HG03575 (cell line): ENCODE results near the gene TSEN54.
"Not testable (repeated sequence)": the region's sequence is repeated elsewhere in the genome, so short reads cannot be mapped to it uniquely, and the experiment has no call there.

Experiments used
- ATAC-seq: cut with Tn5 transposase; IDR thresholded peaks from one replicate; pipeline ENCODE4 v1.9.1; 2021; ENCODE audit not compliant: unreplicated experiment, insufficient number of reproducible peaks, low FRiP score; ENCODE audit errors: extremely low read depth

Gene TSEN54

DNA sequence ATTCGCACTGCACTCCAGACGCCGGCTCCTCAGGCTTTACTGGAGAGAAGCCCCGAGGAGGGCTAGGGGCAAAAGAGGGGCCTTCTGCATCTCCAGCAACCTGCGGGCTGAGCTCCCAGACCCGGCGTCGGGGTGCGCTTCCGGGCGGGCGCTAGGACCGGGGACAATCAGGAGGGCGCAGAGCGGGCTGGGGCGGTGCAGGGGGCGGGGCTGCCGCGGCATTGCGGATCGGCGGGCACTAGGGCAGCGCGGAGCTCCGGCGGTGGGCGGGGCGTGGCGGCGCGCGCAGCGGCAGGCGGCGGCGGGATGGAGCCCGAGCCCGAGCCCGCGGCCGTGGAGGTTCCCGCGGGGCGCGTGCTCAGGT lies at the start of gene TSEN54:
TSS of gene TSEN54 (plus strand) at position 274 of the 364 bp plus-strand sequence. CDS start at position 307, 33 bp downstream.
- ATAC-seq, result no peak

DNA sequence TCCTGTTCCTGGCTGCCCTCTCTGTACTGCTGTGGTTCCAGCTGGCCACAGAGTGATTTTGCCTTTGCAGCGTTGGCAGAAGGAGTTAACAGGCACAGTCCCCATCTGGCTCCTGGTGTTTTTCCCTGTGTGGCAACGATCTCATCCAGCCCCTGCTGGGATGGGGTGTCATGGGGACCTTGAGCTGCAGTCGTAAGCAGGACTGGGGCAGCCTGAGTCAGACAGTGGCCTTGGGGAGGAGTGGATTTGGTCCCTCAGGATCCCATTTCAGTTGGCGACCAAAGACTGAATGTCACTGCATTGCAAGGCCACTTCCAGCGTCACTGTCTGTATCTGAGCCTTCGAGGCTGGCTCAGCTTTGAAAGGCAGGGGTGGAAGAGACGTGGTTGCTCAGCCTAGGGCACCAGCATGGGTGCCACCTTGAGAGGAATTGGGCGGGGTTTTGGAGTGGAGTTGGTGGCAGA lies 48.0 kb upstream of the TSEN54 start:
- ATAC-seq, result no peak

DNA sequence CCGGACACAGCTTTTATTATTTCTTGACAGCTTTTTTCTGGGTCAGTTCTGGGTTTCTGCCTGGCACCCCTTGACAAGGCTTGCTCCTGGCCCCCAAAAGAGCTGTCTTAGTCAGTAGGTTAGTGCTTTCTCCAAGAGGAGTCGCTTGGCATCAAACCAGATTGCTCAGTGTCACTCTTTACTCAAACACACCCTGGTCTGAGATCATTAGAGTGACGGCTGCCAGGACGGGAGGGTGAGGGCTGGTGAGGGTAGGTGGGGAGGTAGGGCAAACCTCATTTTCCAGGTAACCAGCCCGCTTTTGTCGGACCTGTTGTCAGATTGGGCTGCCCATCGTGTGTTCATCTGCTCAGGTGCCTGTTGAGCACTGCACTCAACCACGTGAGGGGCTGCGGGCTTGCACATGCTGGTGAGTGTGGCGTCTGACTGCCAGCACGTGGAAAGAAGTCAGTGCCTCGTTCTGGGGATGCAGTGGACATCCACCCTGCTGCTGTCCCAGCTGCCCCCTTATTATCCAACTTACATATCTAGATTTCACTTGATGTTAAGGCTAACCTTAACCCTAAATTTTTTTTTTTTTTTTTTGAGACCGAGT lies 47.5 kb upstream of the TSEN54 start:
- no peak for ATAC-seq

DNA sequence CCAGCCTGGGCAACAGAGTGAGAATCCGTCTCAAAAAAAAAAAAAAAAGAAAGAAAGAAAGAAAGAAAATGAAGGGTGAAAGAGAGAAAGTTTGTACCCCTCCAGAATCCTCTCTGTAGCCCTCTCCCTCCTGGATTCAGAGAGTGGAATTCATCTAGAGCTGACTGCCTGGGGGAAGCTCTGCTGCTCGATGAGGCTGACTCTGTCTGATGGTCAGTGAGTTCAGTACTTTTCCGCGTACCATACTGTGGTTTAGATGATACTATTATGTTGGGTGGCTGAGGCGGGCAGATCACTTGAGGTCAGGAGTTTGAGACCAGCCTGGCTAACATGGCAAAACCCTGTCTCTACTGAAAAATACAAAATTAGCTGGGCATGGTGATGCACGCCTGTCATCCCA lies 45.1 kb upstream of the TSEN54 start:
- ATAC-seq, result no peak

DNA sequence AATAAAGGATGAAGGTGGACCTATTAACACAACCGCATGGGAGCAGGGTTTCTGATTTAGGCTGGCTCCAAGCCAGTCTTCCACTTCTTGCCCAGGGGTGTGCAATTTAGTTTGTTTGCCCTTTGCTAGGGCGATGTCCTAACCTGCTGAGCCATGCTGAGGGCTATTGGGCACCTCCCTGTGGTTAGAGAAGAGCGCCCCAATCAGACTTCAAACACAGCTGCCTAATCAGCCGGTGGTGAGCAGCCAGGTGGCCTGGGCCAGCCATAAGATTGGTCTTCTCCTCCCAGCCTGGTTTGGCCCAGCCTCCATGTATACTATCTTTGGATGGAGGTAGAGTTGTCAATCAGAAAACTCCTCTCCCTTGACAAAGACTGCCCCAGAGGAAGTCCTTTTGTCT lies 44.2 kb upstream of the TSEN54 start:
- no peak for ATAC-seq

DNA sequence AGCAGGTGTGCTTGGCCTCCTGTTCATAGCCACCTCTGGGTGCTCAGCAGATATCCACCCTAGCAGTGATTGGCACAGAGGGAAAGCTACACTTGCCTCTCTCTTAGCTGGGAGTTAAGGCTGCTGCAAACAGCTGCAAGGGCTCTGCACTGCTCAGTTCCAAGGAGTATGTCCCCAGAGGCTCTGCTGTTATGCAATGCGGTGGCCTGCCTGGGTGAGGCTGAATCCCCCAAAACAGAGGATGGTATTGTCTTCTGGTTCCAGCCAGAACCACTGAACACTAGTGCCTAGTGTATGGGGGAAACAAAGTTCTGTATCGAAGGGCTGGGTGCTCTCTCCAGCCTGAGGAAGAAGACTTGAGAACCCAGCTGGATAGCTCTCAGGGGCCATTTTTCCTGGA lies 43.1 kb upstream of the TSEN54 start:
- no peak for ATAC-seq

DNA sequence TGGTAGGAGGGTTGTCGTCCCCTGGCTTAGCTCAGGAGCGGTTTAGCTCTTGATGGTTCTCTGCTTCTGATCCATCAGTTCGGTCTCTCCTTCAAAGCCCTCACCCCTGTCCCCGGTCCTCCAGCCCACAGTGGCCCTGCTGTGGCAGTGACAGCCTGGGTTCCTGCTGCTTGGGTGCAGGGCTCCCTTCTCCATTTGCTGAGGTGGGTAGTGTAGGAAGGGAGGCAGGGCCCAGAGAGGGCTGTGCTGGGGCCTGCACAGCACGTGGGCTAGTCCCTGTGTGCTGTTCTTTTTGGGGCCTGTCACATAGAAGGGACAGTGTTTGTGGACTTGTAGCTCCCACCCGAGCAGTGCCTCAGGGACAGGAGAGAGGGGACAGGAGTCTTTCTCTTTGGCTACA lies 41.6 kb upstream of the TSEN54 start:
- no peak for ATAC-seq

DNA sequence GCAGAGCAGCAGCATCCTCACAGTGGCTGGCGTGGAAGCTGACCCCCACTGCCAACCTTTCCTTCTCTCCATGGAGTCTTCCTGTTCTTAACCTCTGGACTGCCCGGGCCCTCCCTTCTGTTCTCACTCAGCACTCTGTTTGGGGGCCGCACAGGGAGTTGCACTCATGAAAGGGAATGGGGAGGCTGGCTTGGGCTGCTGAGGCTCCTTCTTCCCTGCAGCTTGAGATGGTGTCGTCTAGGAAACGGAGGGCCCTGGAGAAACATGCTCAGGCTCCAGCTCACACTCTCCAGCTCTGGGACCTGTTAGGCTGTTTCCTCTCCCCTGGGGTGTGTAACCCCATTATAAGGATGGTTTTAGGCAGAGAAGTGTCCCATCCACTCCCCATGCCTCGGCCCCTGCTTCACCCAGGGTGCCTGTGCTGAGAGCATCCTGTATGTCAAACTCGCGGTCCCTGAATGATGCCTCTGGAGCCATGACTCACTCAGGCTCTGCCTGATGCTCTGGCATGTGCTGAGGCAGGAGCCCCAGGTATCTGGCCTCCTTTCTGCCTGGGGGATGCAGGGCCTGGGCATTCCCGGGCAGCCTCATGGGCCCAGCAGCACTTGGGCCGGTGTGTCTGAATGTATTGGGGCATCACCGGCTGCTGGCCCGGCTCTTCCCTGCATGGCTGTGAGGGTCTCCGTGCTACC lies 41.0 kb upstream of the TSEN54 start:
- no peak for ATAC-seq

DNA sequence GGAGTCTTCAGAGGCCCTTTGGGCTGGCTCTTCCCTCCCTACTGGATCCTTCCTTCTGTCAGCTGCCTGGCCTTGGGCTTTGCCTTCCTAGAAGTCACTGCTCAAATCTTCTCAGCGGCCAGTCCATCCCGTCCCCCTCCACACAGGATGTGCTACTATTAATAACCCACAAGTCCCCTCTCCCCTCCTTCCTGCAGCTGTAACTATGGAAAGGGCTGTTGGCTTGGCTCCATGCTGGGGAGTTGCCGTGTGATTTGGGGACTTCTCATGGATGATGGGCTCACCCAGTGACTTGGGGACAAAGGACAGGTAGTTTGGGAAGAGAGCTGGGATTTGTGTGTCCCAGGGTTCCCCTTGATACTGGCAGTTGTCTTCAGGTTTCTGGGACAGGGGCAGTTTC lies 40.5 kb upstream of the TSEN54 start:
- no peak for ATAC-seq

DNA sequence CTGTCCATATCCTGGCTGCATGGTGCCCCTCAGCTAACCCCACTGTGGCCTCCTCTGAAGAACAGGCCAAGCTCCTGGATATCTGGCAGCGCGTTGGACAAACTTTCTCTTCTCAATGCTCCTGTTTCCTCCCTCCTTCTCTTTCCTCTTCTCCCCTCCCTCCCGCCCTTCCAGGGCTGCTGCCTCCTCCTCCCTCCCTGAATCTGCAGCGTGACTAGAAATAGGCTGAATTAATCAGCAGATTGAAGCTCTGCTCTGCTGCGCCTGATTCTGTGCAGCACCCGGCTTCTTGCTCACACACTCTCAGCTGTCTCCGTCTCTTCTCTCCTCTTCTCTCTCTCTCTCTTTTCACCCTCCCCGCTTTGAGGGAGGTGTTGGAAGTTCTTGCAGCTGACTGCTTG lies 40.1 kb upstream of the TSEN54 start:
- no peak for ATAC-seq

DNA sequence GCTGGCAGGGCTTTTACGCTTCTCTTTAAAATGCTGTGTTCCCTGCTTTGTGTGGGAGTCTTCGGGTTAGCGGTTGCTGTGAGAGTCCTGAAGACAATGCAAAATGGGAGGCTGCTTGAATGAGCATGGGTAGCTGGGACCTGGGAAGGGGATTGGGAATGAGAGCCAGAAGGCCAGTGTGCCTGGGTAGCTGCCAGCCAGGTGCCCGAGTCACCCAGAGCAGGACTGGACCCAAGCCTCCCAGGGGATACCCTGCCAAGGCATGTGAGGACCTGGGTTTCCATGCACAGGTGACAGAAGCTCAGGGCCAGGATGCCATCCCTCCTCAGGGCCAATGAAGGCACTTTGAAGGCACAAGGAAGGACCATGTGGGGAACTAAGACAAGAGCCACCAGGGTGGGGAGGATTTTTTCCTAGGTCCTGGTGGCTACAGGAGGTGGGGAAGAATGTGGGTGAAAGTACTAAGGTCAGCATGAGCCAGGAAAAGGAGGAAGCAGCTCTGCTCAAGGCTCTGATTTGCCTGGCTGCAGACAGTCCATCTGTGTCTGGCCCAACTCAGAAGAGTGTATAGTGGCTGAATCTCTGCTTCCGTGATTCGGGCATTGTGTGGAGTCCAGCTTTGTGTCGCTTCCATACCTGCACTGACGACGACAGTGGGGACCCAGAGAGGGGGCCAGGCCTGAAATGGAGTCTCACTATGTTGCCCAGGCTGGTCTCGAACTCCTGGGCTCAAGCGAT lies 39.4 kb upstream of the TSEN54 start:
- ATAC-seq, result no peak

DNA sequence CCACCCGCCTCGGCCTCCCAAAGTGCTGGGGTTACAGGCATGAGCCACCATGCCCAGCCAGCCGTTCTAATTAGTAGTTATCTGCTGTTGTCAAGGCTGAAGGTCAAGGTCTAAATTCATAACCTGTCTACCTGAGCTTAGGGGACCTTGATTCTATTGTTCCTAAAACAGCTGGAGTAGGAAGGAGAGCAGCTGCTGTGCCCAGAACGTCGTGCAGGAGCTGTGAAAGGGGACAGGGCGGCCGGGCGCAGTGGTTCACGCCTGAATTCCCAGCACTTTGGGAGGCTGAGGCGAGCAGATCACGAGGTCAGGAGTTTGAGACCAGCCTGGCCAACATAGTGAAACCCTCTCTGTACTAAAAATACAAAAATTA lies 38.9 kb upstream of the TSEN54 start:
- not testable (repeated sequence) for ATAC-seq

DNA sequence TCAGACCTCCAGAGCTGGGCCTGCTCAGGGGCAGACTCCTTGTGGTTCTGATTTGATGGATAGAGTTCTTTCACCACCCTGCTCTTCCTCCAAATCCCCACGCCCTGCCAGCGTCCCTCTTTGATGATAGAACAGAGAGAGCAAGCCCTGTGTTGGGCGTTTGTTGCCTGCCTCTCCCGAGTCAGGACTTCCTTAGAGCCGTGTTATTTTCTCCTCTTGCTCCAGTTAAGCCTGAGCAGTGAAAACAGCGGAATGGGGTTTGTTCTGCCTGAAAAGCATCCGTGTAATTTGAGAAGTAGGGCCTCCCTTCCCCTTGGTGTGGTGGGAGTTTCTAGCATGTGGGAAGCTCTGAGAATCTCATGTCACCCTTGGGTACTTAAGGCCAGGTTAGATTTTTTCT lies 37.8 kb upstream of the TSEN54 start:
- ATAC-seq, result no peak

DNA sequence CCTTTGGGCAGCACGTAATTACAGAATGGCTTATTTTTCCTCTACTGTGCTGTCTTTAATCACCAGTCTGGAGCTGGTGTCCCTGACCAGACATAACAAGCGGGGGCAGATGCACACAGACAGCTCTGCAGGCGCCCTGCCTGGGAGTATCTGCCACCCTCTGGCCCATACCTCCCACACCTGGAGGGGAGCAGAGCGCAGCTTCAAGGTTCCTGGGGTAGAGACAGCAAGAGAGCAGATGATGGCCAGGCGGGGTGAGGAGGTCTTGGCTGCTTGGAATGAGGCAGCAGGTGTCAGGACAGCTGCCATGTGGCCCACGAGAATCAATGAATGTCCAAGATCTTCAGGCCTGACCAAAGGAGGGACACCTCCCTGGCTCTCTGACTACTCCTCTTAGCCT lies 36.0 kb upstream of the TSEN54 start:
- ATAC-seq, result no peak

DNA sequence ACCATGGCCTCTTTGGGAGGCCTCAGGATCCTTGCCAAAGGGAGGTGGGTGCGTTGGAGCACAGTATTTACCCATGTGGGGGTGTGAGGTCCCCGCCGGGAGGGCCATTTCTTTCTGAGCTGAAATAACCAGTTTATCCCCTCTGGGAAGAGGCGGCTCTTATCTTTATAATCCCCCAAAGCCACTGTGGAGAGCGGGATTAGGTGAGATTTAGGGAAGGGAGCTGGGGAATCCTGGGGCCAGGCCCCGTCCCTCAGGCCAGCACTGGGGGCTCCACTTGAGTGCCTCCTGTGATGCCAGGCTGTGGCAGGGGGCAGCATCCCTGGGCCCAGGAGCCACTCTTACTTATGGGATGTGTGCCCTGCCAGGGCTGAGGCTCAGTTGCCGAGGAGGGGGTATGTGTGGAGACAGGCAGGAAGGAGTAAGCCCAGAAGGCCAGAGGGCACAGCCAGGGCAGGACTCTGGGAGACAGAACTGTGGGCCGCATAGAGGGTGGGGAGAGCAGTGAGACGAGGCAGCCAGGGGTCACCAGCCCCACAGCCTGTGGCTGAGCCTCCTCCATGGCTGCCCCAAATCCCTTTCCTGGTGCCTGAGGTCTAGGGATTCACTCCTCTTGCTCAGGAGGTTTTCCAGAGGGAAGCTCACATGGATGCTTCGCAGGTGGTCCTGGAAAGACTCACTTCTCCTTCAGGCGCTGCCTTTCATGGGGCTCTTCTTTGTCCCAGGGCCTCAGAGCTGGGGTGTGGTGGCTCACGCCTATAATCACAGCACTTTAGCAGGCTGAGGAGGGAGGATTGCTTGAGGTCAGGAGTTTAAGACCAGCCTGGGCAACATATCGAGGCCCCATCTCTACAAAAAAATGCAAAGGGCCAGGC lies 34.9 kb upstream of the TSEN54 start:
- no peak for ATAC-seq

DNA sequence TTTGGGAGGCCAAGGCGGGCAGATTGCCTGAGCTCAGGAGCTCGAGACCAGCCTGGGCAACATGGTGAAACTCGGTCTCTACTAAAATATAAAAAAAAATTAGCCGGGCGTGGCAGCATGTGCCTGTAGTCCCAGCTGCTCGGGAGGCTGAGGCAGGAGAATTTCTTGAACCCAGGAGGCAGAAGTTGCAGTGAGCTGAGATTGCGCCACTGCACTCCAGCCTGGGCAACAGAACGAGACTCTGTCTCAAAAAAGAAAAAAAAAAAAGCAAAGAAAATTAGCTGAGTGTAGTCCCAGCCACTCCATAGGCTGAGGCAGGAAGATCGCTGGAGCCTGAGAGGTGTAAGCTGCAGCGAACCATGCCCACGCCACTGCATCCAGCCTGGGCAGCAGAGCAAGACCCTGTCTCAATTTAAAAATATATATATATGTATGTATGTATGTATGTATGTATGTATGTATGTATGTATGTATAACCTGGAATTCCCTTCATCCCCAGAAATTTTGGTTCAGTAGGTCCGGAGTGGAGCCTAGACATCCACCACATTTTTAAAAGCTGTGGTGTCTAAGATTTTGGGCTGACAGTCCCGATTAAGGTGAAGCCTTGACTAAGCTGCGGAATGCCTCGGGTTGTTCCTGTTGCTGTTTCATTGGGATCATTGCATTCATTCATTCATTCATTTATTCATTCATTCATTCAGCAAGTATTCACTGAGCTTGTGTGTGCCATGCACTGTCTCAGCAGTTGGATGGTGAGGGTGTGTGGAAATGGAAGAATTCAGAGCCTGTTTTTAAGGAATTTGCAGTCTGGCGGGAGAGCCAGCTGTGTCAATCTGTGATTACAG lies 34.0 kb upstream of the TSEN54 start:
- ATAC-seq, result no peak

DNA sequence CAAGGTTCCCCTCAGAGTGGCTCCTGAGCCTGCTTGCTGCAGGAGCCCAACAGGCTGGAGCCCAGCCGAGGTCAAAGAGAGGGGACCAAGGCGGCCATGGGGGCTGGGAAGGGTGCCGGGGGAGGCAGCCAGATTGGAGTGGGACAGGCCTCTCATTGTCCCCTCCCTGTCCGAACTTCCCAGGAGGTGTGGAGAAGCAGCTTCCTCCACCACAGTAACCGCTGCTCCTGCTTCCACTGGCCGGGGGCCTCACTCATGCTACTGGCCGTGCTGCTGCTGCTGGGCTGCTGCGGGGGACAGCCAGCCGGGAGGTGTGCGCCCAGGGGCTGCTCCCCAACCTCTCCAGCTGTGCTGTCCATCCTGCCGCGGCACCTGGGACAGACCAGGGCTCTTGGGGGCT lies 30.6 kb upstream of the TSEN54 start:
- no peak for ATAC-seq

DNA sequence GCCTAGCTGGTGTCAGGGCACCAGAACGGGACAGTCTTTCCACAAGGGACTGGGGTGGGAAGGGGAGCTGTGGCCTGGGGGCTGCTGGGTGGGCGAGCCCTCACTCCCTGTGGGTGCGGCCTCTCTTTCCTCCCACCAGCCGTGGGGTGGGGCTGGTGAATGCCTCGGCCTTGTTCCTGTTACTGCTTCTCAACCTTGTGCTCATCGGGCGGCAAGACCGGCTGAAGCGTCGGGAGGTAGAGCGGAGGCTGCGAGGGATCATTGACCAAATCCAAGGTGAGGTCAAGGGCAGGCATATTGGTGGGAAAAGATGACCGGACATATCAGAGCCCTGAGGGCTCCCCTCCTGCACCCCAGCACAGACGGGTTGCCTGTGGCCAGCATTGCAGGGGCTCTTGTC lies 30.2 kb upstream of the TSEN54 start:
- ATAC-seq, result no peak

DNA sequence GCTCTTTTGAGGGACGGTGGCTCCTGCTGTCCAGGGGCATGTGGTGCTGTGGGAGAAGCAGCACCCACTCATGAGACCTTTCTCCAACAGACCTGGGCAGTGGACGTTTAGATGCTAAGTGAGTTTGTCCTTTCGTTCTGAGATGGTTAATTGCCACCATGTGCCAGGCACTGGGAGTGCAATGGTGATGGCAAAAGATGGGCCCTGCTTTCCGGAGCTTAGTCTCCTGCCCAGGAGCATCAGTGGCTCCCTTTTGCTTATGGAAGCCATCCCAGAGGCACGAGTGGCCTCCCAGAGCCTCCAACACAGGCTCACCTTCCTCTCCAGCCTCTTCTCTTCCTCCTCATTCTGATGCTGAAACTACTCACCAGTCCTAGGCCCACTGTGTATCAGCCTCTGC lies 29.4 kb upstream of the TSEN54 start:
- no peak for ATAC-seq
